Measurements from ENCODE around the gene LRRC4C.

DNA sequence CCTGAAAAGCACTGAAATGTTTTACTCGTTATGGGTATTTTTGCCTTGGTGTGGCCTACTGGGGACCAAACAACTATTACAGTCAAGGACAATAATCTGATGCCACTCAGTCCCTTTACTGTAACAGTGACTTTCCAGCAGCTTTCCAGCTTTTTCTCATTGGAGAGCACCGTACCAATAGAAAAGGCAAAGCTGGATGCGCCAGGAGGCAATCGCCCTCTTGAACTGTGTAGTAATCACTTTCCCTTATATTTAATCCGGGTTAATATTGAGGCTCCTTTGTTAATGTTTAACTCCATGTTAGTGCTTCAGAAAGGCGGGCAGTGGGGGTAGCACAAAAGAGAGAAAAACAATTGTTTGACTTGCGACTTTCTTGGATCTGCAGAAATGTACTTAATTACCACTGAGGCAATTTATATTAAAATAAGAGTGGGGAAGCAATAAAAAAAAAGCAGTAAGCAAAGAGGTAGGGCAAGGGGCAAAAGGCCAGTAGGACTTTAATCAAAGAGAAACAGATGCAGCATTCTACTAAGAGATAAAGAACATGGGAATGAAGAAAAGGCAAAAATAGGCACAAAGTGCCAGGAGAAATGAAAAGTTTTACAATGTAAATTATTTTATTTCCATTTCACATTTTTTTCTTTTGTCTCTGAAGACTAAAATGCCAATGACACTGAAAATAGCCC is 81.6 kb downstream of the LRRC4C start:
- no peak for TF ChIP-seq EZH2 (IDR thresholded peaks at IDR 0.05; ENCODE audit: insufficient read depth, poor library complexity, severe bottlenecking)
- no peak for TF ChIP-seq EZH2phosphoT487 (IDR thresholded peaks at IDR 0.05; ENCODE audit: insufficient read depth, low read depth)
